Right lobe of liver (tissue), 6 donors: Measurements from ENCODE around the gene ZYG11A. TPM values are rescaled to one million over a fixed set of nuclear protein-coding genes. Genes with fewer than 3 reads are reported as not detected.

ENCODE experiments used
- ATAC-seq, 4 donors: fragments of 200-7000 bp; cut with Tn5 transposase; one replicate each; pipeline ENCODE4 v1.9.1; 2020; ENCODE audit warnings: mild to moderate bottlenecking in 4 of 4, moderate library complexity in 4 of 4
- DNase-seq, 3 donors: peaks; one replicate each; pipeline ENCODE4 v3.0.0-alpha.2; 2020
- H3K27ac ChIP-seq, 3 donors: fragments of 200-600 bp; one replicate each; pipeline ENCODE4 v1.8.0; 2022
- H3K27me3 ChIP-seq, 2 donors: fragments of 200-600 bp; one replicate each; pipeline ENCODE4 v1.8.0; 2022
- H3K36me3 ChIP-seq, 4 donors: fragments of 200-600 bp; sonication (generic) in 1 of 4; one replicate each; pipeline versions ENCODE4 v1.5.1 to v1.8.0; 2017 to 2022; ENCODE audit warnings: control low read depth in 1 of 4
- H3K4me1 ChIP-seq, 4 donors: fragments of 200-600 bp; sonication (generic) in 1 of 4; one replicate each; pipeline versions ENCODE4 v1.5.1 to v1.8.0; 2017 to 2022; ENCODE audit warnings: control low read depth in 1 of 4
- H3K4me3 ChIP-seq, 3 donors: fragments of 200-600 bp; one replicate each; pipeline ENCODE4 v1.8.0; 2022
- H3K9me3 ChIP-seq, 4 donors: fragments of 200-600 bp; sonication (generic) in 1 of 4; one replicate each; pipeline versions ENCODE4 v1.5.1 to v1.8.0; 2017 to 2022; ENCODE audit warnings: control low read depth in 1 of 4
- POLR2A ChIP-seq: fragments of 450-650 bp; IDR thresholded peaks from one replicate; pipeline ENCODE4 v1.6.1; 2017; ENCODE audit warnings: antibody characterized with exemption, mild to moderate bottlenecking
- WGBS: methylation state at CpG from one replicate; pipeline ENCODE4 v1.1.6; 2018; ENCODE audit warnings: low coverage, low lambda C conversion rate; ENCODE audit not compliant: insufficient coverage; ENCODE audit errors: missing lambda C conversion rate; 5-methylcytosine and 5-hydroxymethylcytosine counted together
- intact Hi-C, 2 donors: fragments of 100-400 bp; cut with DNase I; formaldehyde crosslinking; loops; one replicate each; pipeline versions ENCODE4 v1.11.2 to v1.14.1; 2022
- total RNA-seq, 6 experiments: library from RNA; depleted of rRNA in 2 of 6; stranded (reverse); fragments of >200 nt in 2 of 6; fragmentation: NEBNext Ultra II Directional in 3 of 6; extraction: Animal tissue kit (Norgen Biotek cat#: 25700) in 3 of 6; gene quantifications; one replicate each; pipeline versions ENCODE4 v1.1.0 to v1.2.4, GENCODE V29; 2016 to 2023
- TF ChIP-seq, protein P1 (sequence below), 4 donors: fragments of 200-600 bp in 3 of 4; fragments of 450-650 bp in 1 of 4; IDR thresholded peaks; one replicate each; pipeline versions ENCODE4 v1.5.1 to v1.8.0; 2016 to 2022; ENCODE audit warnings: antibody characterized with exemption in 4 of 4, mild to moderate bottlenecking in 2 of 4
- donor health status: DM: no; HTN: yes; CAD: no.
- donor health status: DM: no; HTN: no; CAD: no.
- donor health status: DM: no; HTN: no; CAD: no.
- donor health status: DM: no; HTN: yes; CAD: no.
- donor health status: DM: no; HTN: yes; CAD: no.

ZYG11A gene
- total RNA-seq, 6 experiments from 2014 or later = 0.22 to 1.5 (median 1.0) TPM

DNA sequence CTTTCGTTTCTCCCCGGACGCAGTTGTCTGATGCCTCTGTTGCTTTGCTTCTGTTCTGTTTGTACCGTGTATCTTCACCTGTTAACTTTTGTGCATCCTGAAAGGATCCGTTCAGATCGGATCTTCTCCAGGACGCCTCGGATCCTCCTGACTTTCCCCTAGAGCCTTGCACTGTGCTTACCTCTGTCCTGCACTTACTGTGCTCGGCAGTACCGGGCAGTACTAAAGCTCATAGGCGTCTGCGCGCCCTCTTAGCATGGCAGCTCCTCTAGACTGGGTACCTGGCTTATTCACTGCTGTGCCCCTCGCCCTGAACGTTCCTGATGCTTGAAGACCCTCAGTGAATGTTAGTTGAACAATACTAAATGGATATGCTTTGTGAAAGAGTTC, 85.5 kb downstream of the ZYG11A start:
- peak overlapping the region; percentile 81 to 85 (median 85) for H3K4me3 ChIP-seq
- H3K27me3 ChIP-seq = no peaks in the 10 kb centered on the region
- intact Hi-C loops = loop anchor here in 1 of 2 donors (10.0 kb wide), 1 partner anchor 223 kb away; no protein-coding TSS in a partner anchor
- 11% methylated on average over 15 of the region's 15 CpGs for WGBS
- ATAC-seq (peak; percentile 4 to 28 (median 17)), DNase-seq (no peak)
- peak overlapping the region; percentile 84 to 92 (median 88) for H3K27ac ChIP-seq
- no peaks in the 10 kb centered on the region for H3K9me3 ChIP-seq
- peaks cover 0 to 3% (median 0%) of the 10 kb centered on the region in 4 donors for H3K36me3 ChIP-seq
- TF ChIP-seq POLR2A = no peak
- TF ChIP-seq, protein P1, sequence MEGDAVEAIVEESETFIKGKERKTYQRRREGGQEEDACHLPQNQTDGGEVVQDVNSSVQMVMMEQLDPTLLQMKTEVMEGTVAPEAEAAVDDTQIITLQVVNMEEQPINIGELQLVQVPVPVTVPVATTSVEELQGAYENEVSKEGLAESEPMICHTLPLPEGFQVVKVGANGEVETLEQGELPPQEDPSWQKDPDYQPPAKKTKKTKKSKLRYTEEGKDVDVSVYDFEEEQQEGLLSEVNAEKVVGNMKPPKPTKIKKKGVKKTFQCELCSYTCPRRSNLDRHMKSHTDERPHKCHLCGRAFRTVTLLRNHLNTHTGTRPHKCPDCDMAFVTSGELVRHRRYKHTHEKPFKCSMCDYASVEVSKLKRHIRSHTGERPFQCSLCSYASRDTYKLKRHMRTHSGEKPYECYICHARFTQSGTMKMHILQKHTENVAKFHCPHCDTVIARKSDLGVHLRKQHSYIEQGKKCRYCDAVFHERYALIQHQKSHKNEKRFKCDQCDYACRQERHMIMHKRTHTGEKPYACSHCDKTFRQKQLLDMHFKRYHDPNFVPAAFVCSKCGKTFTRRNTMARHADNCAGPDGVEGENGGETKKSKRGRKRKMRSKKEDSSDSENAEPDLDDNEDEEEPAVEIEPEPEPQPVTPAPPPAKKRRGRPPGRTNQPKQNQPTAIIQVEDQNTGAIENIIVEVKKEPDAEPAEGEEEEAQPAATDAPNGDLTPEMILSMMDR (IDR thresholded peaks at IDR 0.05) = no peak
- H3K4me1 ChIP-seq = peaks cover 0 to 38% (median 3%) of the 10 kb centered on the region in 4 donors

DNA sequence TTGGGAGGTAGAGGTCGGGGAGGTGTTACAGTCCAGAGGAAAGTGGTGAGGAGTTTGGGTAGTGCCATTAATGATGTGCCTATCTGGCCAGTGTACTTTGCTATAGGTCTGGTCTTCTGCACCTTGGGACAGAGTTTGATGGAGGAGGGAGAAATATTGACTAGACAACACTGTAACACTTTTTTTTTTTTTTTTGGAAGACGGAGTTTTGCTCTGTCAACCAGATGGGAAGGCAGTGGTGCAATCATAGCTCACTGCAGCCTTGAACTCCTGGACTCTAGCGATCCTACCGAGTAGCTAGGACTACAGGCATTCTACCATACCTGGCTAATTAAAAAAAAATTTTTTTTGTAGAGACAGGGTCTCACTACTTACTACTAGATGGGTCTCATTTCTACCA, 86.5 kb downstream of the ZYG11A start:
- H3K4me1 ChIP-seq = peaks cover 0 to 32% (median 3%) of the 10 kb centered on the region in 4 donors
- TF ChIP-seq POLR2A = no peak
- H3K27me3 ChIP-seq = no peaks in the 10 kb centered on the region
- H3K36me3 ChIP-seq = peaks cover 0 to 9% (median 0%) of the 10 kb centered on the region in 4 donors
- 20% methylated on average over 4 of the region's 4 CpGs for WGBS
- intact Hi-C loops = loop anchor here in 1 of 2 donors (10.0 kb wide), 1 partner anchor 224 kb away; no protein-coding TSS in a partner anchor
- peak in 1 of 3 donors; percentile 67 for DNase-seq
- peak; percentile 1 to 23 (median 12) for ATAC-seq
- peak overlapping the region; percentile 84 to 92 (median 88) for H3K27ac ChIP-seq
- H3K4me3 ChIP-seq = peak overlapping the region; percentile 81 to 85 (median 85)
- no peaks in the 10 kb centered on the region for H3K9me3 ChIP-seq

DNA sequence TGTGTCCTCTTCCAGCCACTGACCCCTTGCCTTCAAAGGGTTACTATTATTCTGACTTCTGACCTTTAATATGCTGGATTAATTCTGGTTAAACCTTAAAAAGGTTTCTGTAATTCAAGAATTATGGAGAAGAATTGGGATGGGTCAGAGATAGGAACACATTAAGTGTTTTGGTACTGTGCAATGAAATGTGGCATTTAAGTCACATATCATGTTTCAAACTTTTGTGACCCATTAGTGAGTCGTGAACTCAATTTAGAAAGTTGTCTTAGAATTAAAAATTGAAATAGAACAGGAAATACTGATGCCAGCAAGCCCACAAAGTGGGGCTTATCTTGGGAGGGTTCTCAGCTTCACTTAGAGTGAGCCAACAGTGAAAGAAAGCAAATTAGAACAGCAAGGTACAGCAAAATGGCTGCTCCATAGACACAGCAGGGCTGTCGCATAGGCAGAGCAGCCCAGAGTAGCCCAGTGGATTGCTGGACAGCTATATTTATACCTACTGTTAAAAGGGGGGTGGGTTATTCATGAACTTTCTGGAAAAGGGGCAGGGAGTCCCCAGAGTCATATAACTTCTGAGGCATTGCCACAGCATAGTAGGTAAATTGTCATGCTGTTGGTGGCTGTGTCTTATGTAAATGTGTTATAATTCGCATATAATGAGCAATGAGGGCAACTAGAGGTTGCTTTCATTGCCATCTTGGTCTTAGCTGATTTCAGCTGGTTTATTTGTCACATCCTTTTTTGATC, 95.0 kb downstream of the ZYG11A start:
- H3K36me3 ChIP-seq = peaks cover 0 to 15% (median 5%) of the 10 kb centered on the region in 4 donors
- TF ChIP-seq POLR2A = no peak
- TF ChIP-seq, protein P1 (IDR thresholded peaks at IDR 0.05) = no peak
- WGBS = 78% methylated on average over 2 of the region's 3 CpGs
- no peak overlapping the region for H3K4me3 ChIP-seq
- ATAC-seq (peak in 1 of 4 donors; percentile 25), DNase-seq (no peak)
- H3K27me3 ChIP-seq = no peaks in the 10 kb centered on the region
- intact Hi-C loops = no loop called here
- no peaks in the 10 kb centered on the region for H3K9me3 ChIP-seq
- H3K27ac ChIP-seq = no peak overlapping the region
- H3K4me1 ChIP-seq = peaks cover 0 to 30% (median 3%) of the 10 kb centered on the region in 4 donors

DNA sequence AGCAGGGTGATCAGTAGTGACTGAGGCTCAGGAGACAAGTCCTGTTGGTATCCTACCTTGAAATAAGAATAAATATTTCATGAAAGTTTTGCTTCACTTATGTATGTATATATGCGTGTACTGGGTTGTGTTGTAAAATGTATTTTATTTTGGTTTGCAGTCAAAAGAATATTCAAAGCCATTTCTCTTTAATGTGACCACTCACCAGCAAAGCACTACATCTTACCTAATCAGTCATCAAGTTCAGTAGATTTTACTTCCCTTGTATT, 95.6 kb downstream of the ZYG11A start:
- TF ChIP-seq POLR2A = no peak
- TF ChIP-seq, protein P1 (IDR thresholded peaks at IDR 0.05) = no peak
- intact Hi-C loops = no loop called here
- no peaks in the 10 kb centered on the region for H3K9me3 ChIP-seq

DNA sequence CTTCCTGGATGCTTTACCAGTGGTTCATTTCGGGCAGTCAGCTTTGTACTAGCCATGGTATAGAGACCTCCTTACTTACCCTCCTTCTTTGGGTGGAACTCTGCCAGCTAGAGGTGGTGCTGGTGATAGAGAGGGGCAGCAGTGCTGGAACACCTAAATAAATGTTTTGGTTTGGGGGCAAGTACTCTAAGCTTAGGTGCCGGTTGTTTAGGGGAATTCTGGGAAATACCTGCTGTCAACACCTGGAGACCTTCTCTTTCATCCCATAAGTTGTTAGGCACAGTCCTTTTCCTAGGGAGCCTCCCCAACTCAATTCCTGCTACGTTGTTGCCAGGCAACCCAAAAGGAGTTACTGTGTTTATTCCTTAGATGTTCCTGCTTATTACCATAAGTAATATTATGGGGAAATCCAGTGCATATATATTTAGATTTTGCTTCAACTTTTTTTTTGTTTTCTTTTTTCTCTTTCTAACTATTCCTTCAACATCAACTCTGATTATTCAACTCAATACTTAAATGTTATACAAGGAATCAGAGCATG, 101.4 kb downstream of the ZYG11A start:
- DNase-seq = no peak
- Histone ChIP-seq H3K9me3 (no peaks in the 10 kb centered on the region), H3K36me3 (peaks cover 0 to 54% (median 20%) of the 10 kb centered on the region in 4 donors), H3K27ac (no peak overlapping the region), H3K27me3 (no peaks in the 10 kb centered on the region), H3K4me1 (peaks cover 0 to 1% (median 0%) of the 10 kb centered on the region in 4 donors), H3K4me3 (no peak overlapping the region)
- TF ChIP-seq, protein P1 (IDR thresholded peaks at IDR 0.05) = no peak
- no peak for TF ChIP-seq POLR2A
- WGBS = 90% methylated on average over 2 of the region's 3 CpGs
- ATAC-seq = no peak
- intact Hi-C loops = no loop called here

More for the DNA sequence above, 95.6 kb downstream of the ZYG11A start:
- peaks cover 0 to 30% (median 3%) of the 10 kb centered on the region in 4 donors for H3K4me1 ChIP-seq
- ATAC-seq (no peak), DNase-seq (no peak)
- H3K27ac ChIP-seq = no peak overlapping the region
- no peaks in the 10 kb centered on the region for H3K27me3 ChIP-seq
- H3K4me3 ChIP-seq = no peak overlapping the region
- 100% methylated on average over 1 of the region's 1 CpG for WGBS
- peaks cover 0 to 16% (median 8%) of the 10 kb centered on the region in 4 donors for H3K36me3 ChIP-seq
